ENCODE results near the gene GH2. TPM values are rescaled to one million over a fixed set of nuclear protein-coding genes. Genes with fewer than 3 reads are reported as not detected.

Gene GH2
- total RNA-seq: not detected

DNA sequence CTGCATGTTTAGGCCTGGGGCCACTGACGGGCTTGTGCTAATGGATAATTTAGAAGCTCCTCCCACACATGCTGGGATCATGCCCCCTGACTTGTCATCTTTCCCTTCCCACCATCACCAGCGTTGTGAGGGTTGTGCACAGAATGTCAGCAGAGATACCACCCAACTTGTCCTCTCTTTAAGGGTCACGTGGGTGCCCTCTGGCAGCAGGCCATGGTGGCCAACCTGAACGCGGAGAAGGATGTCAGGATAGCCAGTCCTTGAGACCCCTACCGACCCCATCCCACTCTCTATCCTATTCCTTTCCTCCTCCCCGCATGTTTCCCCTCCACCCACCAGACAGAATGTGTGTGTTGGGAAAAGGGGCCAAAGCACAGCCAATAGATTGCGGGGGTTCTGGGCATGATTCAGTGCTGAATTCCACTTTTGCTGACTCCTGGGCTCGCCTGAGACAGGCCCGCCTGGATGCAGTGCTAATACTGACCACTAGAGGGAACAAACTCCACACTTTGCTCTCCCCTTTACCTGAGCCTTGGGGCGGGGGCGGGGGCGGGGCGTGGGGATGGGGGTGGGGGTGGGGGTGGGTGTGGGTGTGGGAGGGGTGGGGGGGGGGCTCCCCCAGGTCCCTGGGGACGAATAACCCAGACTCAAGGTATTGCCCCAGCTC, at the start of gene GH2:
Gene GH2, minus strand, starts transcription at position 10 of the 667 bp plus-strand sequence. CDS start 143 bp downstream, outside the sequence.
- DNase-seq (ENCODE audit: low spot score) (peak; percentile 35), ATAC-seq (ENCODE audit: low FRiP score) (peak; percentile 73)
- no peak for TF ChIP-seq CTCF (IDR thresholded peaks at IDR 0.05)

DNA sequence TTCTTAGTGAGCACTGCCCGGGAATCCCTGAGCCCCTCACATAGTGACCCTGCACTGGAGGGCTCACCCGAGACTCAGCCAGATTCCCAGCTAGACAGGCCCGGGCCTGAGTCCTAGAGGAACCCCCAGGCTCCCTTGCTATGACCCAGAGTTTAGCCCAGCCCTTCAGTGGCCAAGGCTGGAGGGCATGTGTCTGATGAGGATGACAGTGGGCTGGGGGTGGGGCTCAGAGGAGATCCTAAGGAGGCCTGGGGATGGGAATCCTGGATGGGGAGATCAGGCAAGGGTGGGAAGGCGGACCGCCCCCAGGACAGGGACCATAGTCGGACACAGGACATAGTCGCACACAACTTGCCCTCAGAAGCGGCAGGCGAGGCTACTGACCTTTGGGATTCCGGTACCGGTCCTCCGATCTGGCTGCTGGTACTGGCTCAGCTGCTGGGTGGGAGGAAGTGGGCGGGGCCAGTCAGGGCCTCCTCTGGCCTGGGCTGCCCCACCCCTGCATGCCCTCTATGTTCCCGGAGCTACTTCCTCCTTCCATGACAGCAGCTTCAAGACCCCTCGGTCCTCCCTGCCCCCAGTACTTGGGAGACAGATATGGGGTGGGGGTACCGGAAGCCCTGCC, 49.3 kb upstream of the GH2 start:
- DNase-seq (ENCODE audit: low spot score) (no peak), ATAC-seq (ENCODE audit: low FRiP score) (peak; percentile 42)
- no peak for TF ChIP-seq CTCF (IDR thresholded peaks at IDR 0.05)

GRCh38 chr17:63929860-63930766, 48.4 kb upstream of the GH2 start:
- DNase-seq (ENCODE audit: low spot score): no peak
- no peak for ATAC-seq (ENCODE audit: low FRiP score)
- no peak for TF ChIP-seq CTCF (IDR thresholded peaks at IDR 0.05)

DNA sequence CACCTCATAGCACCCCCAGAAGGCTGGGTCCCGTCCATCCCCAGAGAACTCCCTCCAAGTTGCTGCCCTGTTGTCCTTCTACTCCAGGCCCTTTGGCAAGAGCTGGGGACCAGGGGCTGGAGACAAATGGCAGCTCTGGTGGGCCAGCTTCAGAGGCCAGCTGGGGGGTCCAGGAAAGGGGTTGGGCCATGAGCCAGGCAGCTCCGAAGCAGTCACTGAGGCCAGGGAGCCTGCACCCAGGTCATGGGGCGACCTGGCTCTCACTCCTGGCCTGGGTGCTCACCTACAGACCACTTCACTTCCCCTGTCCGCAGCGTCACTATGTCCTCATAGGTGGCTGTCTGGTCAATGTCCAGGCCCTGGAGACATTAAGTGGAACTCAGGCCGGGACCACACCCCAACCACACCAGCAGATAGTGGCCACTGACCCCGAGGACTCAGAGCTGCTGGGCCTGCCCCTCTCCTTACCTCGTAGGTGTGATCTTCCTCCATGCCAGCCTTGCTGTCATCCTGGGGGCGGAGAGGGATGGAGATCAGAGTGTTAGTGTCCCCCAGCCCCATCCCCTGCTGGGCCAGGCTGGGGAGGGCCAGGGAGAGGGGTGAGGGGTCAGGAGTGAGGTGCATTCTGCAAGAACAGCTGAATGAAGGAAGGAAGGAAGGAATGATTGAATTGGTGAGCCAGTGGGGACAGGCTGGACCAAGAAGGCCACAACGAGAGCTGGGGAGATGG, 47.4 kb upstream of the GH2 start:
- no peak for TF ChIP-seq CTCF (IDR thresholded peaks at IDR 0.05)
- no peak for DNase-seq (ENCODE audit: low spot score)
- ATAC-seq (ENCODE audit: low FRiP score): no peak

- DNase-seq (ENCODE audit: low spot score) (no peak), ATAC-seq (ENCODE audit: low FRiP score) (no peak)
- no peak for TF ChIP-seq CTCF (IDR thresholded peaks at IDR 0.05)
These were observed 46.5 kb upstream of the GH2 start for GRCh38 chr17:63928172-63928666.

GRCh38 chr17:63927464-63928171, 45.9 kb upstream of the GH2 start:
- ATAC-seq (ENCODE audit: low FRiP score) (no peak), DNase-seq (ENCODE audit: low spot score) (no peak)
- no peak for TF ChIP-seq CTCF (IDR thresholded peaks at IDR 0.05)

Data from omental fat pad (tissue), 4 donors.